ENCODE measurements around the gene ZNF670.
A peak's percentile ranks its signal among the peaks of the same experiment; 100 is the strongest.

The ZNF670 gene

DNA sequence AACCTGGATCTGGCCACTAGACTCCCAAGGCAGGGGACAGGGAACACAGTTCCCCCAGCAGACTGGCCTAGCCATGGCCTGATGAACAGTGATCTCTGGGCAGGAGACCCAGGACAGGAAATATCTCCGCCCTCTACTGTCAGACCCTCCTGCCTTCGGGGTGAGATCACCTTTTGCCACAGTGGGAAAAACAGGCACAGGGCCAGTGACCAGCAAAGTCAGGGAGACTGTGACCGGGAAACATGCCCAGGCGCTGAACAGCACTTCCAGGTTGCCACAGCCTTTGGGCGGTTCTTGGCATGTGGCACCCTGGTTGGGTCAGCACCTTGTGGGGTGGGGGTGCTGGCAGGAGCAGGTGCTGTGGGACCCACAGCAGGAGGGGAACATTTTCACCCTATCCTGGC lies 34.5 kb upstream of the ZNF670 start:
- no peaks in the 10 kb centered on the region for H3K9me3 Mint-ChIP-seq
- H3K36me3 Mint-ChIP-seq (ENCODE audit: insufficient read depth), result peaks cover 2% of the 10 kb centered on the region
- H3K4me3 Mint-ChIP-seq, result peak overlapping the region; percentile 50
- H3K27me3 Mint-ChIP-seq, result peaks cover 42% of the 10 kb centered on the region
- H3K27ac Mint-ChIP-seq (ENCODE audit: low read depth), result no peak overlapping the region
- ATAC-seq (replicated peaks; ENCODE audit: extremely low read depth, poor library complexity, severe bottlenecking) (no peak), DNase-seq (ENCODE audit: low spot score in 2 of 2) (no peak)
- H3K4me1 Mint-ChIP-seq, result peaks cover 12% of the 10 kb centered on the region

DNA sequence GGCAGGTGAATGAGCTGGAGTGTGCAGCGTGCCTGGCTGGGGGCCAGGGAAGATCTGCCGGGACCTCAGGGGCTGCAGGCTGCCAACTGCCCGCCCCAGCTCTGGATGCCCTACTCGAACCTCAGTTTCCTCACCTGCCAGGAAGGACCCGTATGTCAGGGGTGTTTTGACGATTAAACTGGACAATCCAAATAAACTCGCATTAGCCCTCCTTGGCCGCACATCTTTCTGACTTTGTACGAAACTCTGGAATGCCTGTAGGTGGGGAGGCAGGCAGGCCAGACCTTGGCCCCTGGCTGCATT lies 33.8 kb upstream of the ZNF670 start:
- H3K4me3 Mint-ChIP-seq, result peak overlapping the region; percentile 50
- H3K9me3 Mint-ChIP-seq, result no peaks in the 10 kb centered on the region
- DNase-seq (ENCODE audit: low spot score in 2 of 2) (no peak), ATAC-seq (replicated peaks; ENCODE audit: extremely low read depth, poor library complexity, severe bottlenecking) (no peak)
- peaks cover 49% of the 10 kb centered on the region for H3K27me3 Mint-ChIP-seq
- no peak overlapping the region for H3K27ac Mint-ChIP-seq (ENCODE audit: low read depth)
- H3K4me1 Mint-ChIP-seq, result peaks cover 12% of the 10 kb centered on the region
- peaks cover 2% of the 10 kb centered on the region for H3K36me3 Mint-ChIP-seq (ENCODE audit: insufficient read depth)

DNA sequence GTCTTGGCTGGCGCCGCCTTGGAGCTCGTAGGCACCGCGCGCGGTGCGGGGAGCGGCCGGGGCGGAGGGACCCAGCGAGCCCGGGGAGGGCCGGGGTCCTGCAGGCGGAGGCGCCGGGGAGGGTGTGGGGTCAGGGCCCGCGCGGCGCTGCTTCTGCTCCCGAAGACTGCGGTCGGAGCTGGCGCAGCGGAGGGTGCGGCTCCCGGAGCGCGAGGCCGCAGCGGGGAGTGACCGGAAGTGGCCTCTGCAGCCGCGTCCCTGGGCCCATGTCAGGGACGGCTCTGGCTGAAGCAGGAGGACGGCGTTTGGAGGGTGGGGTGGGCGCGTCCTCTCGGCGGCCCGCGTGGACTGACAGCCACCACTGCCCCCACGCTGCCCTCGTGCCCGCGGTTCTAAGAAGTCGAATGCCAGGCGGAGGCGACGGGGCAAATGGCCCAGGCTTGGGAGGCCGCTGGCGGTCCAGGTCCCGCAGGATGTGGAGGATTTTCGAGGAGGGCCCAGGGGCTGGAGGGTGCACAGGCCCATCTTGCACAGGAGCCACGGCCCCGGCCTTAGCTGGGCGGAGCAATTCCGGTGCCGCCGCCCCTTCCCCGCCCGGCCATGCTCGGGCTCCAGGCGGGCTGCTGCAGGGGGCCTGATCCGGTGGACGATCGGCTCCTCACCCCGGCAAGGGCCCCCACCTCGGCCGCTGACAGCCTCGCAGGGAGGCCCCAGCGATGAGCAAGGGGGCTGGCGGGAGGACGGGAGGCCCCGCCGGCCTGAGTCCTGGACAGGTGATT lies 33.3 kb upstream of the ZNF670 start:
- Mint-ChIP-seq H3K4me1 (peaks cover 12% of the 10 kb centered on the region), H3K27me3 (peaks cover 54% of the 10 kb centered on the region), H3K36me3 (ENCODE audit: insufficient read depth) (peaks cover 2% of the 10 kb centered on the region), H3K9me3 (no peaks in the 10 kb centered on the region), H3K4me3 (peak overlapping the region; percentile 7), H3K27ac (ENCODE audit: low read depth) (no peak overlapping the region)
- ATAC-seq (replicated peaks; ENCODE audit: extremely low read depth, poor library complexity, severe bottlenecking) (no peak), DNase-seq (ENCODE audit: low spot score in 2 of 2) (no peak)

DNA sequence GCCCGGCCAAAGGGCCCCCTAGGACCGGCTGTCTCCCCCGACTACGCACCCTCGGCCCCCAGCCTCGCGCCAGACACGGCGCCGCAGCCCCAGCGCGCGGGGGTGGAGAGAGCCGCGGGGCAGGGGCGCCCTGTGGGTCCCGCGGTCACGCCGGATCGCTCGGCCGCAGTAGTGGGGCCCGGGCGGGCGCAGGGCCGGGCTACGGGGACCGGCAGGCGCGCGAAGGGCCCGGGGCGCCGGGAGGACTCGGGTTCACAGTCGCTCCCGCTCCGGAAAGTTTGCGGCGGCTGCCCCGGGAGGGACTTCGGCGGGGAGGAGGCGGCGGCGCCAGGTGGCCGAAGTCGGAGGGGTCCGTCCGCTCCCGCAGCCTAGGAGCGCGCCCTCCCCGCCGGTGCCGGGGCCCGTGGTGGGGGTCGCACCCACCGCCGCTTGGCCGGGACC lies 32.7 kb upstream of the ZNF670 start:
- peaks cover 12% of the 10 kb centered on the region for H3K4me1 Mint-ChIP-seq

DNA sequence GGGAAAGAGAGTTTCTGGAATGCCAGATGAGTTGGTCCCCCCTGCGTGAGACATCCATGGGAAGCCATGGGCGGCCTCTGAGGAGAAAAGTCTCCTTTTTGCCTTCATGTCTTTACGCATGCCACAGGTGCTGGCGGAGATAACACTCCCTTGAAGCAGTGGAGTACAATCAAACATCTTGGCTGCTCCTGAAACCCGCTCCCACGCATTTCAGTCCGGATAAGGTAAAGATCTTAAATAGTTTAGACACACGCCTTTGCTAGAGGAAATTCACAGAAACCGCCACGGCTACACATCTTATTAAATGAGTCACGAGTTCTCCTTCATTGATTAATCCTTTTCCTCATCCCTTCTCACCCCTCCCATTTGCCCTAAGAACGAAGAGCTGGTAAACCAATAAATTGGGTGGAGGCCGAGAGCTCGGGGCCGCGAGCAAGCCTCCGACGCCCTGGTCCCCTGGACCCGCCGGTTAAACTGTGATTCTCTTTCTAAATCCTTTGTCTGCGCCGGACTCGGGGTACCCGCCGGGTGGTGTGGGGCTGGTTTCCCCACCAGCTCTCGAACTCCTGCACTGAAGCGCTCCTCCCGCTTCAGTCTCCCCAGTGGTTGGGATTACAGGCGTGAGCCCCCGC lies 32.1 kb upstream of the ZNF670 start:
- ATAC-seq (replicated peaks; ENCODE audit: extremely low read depth, poor library complexity, severe bottlenecking) (no peak), DNase-seq (ENCODE audit: low spot score in 2 of 2) (no peak)
- H3K4me3 Mint-ChIP-seq, result peak overlapping the region; percentile 62
- no peak overlapping the region for H3K27ac Mint-ChIP-seq (ENCODE audit: low read depth)
- peaks cover 2% of the 10 kb centered on the region for H3K36me3 Mint-ChIP-seq (ENCODE audit: insufficient read depth)
- H3K27me3 Mint-ChIP-seq, result peaks cover 54% of the 10 kb centered on the region
- no peaks in the 10 kb centered on the region for H3K9me3 Mint-ChIP-seq
- peaks cover 12% of the 10 kb centered on the region for H3K4me1 Mint-ChIP-seq

More for the DNA sequence above, 32.7 kb upstream of the ZNF670 start:
- H3K27me3 Mint-ChIP-seq, result peaks cover 54% of the 10 kb centered on the region
- peak overlapping the region; percentile 62 for H3K4me3 Mint-ChIP-seq
- ATAC-seq (replicated peaks; ENCODE audit: extremely low read depth, poor library complexity, severe bottlenecking) (no peak), DNase-seq (ENCODE audit: low spot score in 2 of 2) (no peak)
- no peaks in the 10 kb centered on the region for H3K9me3 Mint-ChIP-seq
- peaks cover 2% of the 10 kb centered on the region for H3K36me3 Mint-ChIP-seq (ENCODE audit: insufficient read depth)
- no peak overlapping the region for H3K27ac Mint-ChIP-seq (ENCODE audit: low read depth)

DNA sequence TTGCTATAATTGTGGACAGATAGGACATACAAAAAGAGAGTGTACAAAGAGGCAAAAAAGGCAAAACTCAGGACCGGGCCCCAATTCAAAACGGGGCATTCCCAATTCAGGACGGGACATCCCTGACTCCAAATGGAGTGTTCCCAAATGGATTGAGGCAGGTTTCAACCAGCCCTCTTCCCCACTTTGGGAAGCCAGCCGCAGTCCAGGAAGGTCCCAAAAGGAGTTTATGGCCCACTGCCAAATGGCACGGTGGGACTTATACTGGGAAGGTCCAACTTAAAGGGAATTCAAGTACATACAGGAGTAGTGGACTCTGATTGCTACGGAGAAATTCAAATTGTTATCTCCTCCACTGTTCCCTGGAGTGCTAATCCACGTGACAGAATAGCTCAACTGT lies 29.1 kb upstream of the ZNF670 start:
- no peak for ATAC-seq (replicated peaks; ENCODE audit: extremely low read depth, poor library complexity, severe bottlenecking)
- Mint-ChIP-seq H3K4me3 (no peak overlapping the region), H3K9me3 (peaks cover 5% of the 10 kb centered on the region), H3K27me3 (peaks cover 46% of the 10 kb centered on the region), H3K36me3 (ENCODE audit: insufficient read depth) (peaks cover 9% of the 10 kb centered on the region), H3K4me1 (peaks cover 18% of the 10 kb centered on the region), H3K27ac (ENCODE audit: low read depth) (no peak overlapping the region)
- DNase-seq (ENCODE audit: low spot score in 2 of 2), result no peak

DNA sequence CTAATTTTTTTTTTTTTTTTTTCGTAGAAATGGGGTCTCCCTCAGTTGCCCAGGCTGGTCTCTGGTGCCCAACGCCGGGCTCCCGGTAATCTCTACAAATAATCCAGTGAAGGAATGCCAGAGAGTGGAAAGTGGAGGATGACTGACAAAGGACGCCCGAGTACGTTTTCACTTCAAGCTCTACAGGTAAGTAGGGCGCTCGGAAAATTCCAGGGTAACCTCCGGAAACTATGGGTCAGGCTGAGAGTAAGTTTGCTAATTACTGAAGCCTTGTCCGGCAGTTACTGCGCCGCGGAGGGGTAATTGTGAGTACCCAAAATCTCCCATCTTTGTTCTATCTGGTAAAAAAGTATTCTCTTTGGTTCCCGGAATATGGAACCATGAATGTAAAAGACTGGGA lies 27.4 kb upstream of the ZNF670 start:
- Mint-ChIP-seq H3K36me3 (ENCODE audit: insufficient read depth) (peaks cover 23% of the 10 kb centered on the region), H3K27ac (ENCODE audit: low read depth) (no peak overlapping the region), H3K4me1 (peaks cover 17% of the 10 kb centered on the region), H3K9me3 (peaks cover 5% of the 10 kb centered on the region), H3K4me3 (no peak overlapping the region), H3K27me3 (peaks cover 41% of the 10 kb centered on the region)
- ATAC-seq (replicated peaks; ENCODE audit: extremely low read depth, poor library complexity, severe bottlenecking) (no peak), DNase-seq (ENCODE audit: low spot score in 2 of 2) (no peak)

DNA sequence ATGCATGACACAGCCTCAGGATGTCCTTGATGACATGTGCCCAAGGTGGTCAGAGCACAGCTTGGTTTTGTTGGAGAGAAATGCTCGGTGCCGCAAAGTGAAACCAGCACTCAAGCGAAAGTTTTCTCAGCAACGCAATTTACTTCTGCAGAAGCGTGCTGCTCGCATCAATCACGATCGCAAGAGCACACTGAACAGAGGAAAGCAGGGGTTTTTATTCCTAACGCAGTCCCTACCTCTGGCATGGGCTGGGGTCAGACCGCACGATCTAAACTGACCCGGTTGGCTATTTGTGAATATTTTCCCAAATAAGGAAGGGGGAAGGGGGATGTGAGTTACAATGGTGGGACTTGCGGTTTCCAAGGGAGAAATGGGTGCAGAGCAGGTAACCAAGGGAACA lies 26.4 kb upstream of the ZNF670 start:
- ATAC-seq (replicated peaks; ENCODE audit: extremely low read depth, poor library complexity, severe bottlenecking) (no peak), DNase-seq (ENCODE audit: low spot score in 2 of 2) (no peak)
- Mint-ChIP-seq H3K4me1 (peaks cover 11% of the 10 kb centered on the region), H3K36me3 (ENCODE audit: insufficient read depth) (peaks cover 33% of the 10 kb centered on the region), H3K4me3 (no peak overlapping the region), H3K27me3 (peaks cover 31% of the 10 kb centered on the region), H3K9me3 (peaks cover 10% of the 10 kb centered on the region), H3K27ac (ENCODE audit: low read depth) (no peak overlapping the region)

DNA sequence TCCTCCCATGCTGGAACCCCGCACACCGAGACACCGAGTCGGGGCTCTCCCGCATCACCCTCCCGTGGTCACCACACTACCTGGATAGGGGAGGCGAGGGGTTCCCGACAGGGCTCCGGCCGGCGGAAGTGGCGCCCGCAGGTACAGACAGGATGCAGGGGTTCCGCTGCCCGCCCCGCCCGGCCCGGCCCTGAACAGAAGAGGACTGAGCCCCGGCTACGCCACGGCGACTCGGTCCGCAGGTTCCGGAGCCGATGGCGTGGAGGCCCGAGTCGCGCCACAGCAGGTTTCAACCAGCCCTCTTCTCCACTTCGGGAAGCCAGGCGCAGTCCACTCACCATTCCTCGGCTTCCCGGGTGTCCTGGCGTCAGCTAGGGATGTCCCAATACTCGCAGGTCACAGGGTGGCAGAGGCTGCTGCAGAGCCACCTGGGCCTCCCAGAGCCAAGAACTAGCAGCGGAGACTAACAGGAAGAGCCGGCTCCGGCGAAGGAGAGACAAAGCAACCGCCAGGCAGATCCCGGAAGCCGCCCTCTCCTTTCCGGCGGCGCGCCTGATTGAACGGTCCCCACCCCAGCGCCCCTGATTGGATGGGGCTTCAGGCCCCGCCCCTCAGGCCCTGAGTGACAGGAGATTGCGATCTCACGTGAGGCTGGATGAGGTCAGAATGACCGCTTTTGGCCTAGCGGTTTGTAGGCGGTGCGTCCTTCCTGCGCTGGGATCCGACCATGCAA lies 25.4 kb upstream of the ZNF670 start, which contains the start of gene ZNF669:
Gene ZNF669 (minus strand): TSS at position 498 of the 733 bp plus-strand sequence. CDS start 157 bp downstream, at position 341.
- DNase-seq (ENCODE audit: low spot score in 2 of 2) (peak; percentile 82 to 85), ATAC-seq (replicated peaks; ENCODE audit: extremely low read depth, poor library complexity, severe bottlenecking) (peak; percentile 99)
- Mint-ChIP-seq H3K4me1 (peaks cover 6% of the 10 kb centered on the region), H3K4me3 (peak within 1 kb of the TSS; percentile 85), H3K27ac (ENCODE audit: low read depth) (peak within 1 kb of the TSS; percentile 85), H3K36me3 (ENCODE audit: insufficient read depth) (peaks cover 36% of the 10 kb centered on the region), H3K9me3 (peaks cover 10% of the 10 kb centered on the region), H3K27me3 (peaks cover 21% of the 10 kb centered on the region)

DNA sequence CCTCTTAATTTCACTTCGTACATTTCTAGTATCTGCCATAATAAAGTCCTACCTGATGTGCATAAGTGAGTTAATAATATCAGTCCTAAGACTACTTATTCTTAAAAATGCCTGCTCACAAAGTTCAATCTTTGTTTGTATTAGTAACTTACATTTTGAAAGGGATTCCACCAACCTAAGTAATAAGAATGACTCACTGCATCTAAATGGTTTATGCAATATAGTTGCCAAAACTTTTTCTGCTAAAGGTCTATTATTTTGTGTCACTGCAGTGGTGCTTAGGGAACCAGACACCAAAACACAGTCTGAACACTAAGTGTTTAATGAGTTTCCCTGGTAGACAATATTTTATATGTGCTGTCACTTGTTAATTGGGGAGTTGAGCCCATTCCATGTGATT lies 23.8 kb upstream of the ZNF670 start:
- Mint-ChIP-seq H3K4me3 (peak overlapping the region; percentile 85), H3K27me3 (peaks cover 5% of the 10 kb centered on the region), H3K4me1 (peaks cover 6% of the 10 kb centered on the region), H3K36me3 (ENCODE audit: insufficient read depth) (peaks cover 36% of the 10 kb centered on the region), H3K27ac (ENCODE audit: low read depth) (peak overlapping the region; percentile 71), H3K9me3 (peaks cover 14% of the 10 kb centered on the region)
- ATAC-seq (replicated peaks; ENCODE audit: extremely low read depth, poor library complexity, severe bottlenecking) (no peak), DNase-seq (ENCODE audit: low spot score in 2 of 2) (no peak)

DNA sequence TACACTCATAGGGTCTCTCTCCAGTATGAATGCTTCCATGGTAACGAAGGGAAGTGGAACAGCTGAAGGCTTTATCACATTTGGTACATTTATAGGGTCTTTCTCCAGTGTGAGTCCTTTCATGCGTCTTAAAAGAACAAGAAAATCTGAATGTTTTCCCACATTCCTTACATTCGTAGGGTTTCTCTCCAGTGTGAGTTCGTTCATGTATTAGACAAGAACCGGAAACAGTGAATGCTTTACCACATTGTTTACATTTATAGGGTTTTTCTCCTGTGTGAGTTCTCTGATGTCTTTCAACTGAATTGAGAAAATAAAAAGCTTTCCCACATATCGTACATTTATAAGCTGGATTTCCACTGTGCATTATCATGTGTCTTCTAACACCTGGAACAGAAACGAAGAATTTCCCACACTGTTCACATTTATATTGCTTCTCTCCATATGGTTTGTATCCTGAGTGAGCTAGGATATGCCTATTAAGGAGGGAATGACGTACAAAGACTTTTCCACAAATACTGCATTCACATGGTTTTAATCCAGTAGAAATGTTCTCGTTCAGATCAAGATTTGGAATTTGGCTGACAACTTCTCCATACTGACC lies 22.2 kb upstream of the ZNF670 start:
- no peak for ATAC-seq (replicated peaks; ENCODE audit: extremely low read depth, poor library complexity, severe bottlenecking)
- peaks cover 36% of the 10 kb centered on the region for H3K36me3 Mint-ChIP-seq (ENCODE audit: insufficient read depth)

DNA sequence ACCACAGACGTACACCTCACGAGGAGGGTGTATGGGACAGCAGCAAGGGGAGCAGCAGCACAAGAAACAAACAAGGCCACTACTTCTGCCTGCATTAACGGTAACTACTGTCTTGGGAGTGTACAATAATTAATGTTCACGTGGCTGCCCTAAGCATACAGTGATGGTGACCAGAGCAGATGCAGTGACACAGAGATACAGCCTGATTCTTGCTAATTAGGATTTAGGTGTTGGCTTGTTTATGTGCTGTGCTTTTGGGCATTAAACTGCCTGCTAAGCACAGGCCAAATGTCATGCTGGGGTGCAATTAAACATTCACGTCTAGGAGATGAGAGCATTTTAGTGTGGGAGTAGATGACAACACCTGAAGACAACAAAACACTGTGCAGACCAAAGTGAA lies 18.3 kb upstream of the ZNF670 start:
- H3K4me1 Mint-ChIP-seq, result no peaks in the 10 kb centered on the region
- peaks cover 23% of the 10 kb centered on the region for H3K36me3 Mint-ChIP-seq (ENCODE audit: insufficient read depth)
- no peak overlapping the region for H3K4me3 Mint-ChIP-seq
- H3K27ac Mint-ChIP-seq (ENCODE audit: low read depth), result no peak overlapping the region
- no peaks in the 10 kb centered on the region for H3K27me3 Mint-ChIP-seq
- H3K9me3 Mint-ChIP-seq, result peaks cover 16% of the 10 kb centered on the region
- ATAC-seq (replicated peaks; ENCODE audit: extremely low read depth, poor library complexity, severe bottlenecking) (no peak), DNase-seq (ENCODE audit: low spot score in 2 of 2) (no peak)

More for the DNA sequence above, 22.2 kb upstream of the ZNF670 start:
- Mint-ChIP-seq H3K4me1 (peaks cover 6% of the 10 kb centered on the region), H3K27me3 (no peaks in the 10 kb centered on the region), H3K9me3 (peaks cover 20% of the 10 kb centered on the region), H3K4me3 (no peak overlapping the region), H3K27ac (ENCODE audit: low read depth) (no peak overlapping the region)
- DNase-seq (ENCODE audit: low spot score in 2 of 2), result no peak

Measured in central memory CD8-positive, alpha-beta T cell (primary cell).